ENCODE results near the gene PPP1R9B. TPM values are rescaled to one million over a fixed set of nuclear protein-coding genes. Genes with fewer than 3 reads are reported as not detected.

Gene PPP1R9B
- total and polyA plus RNA-seq, 2 of the 8 experiments (the other 6 are each of a cell fraction or from before 2014, with no cell fraction given), result 5.2 to 13.1 TPM

DNA sequence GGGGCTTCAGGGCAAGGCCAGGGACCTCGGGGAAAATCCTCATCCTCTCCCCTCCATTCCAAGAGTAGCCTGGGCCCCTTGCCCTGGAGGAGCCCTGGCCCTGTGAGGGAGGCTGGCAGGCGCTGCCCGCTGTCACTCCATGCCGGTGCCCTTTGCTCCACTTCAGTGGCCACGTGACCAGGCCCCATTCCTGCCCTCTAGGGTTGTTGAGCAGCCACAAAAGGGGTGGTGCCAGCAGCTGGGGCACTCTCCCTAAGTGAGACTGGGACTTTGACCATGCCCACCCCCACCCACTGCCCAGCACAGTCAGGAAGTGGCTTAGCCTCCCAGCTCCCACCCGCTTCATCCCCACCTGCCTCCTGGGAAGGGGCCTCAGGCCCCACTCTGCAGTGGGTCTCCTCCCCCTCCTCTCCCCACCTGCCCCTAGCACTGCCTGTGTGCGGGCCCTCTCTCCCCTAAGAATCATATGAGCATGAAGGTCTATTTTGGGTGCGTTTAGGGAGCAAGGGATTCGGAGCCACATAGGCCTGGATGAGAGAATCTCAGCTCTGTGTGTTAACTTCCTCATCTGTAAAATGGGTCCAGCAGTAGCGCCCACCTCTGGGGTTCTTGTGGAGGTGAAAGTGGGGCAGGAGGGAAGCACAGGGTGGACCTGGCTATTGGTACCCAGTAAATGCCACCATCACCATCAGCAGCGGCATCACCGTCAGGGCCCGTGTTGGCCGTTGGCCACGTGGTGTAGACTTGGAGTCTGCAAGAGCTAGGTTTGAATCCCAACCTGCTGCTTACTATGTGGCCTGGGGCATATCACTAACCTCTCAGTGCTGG, 48.1 kb downstream of the PPP1R9B start:
- H3K27ac ChIP-seq (ENCODE audit: low read depth, low read length), result no peak overlapping the region

More for the DNA sequence above, 48.1 kb downstream of the PPP1R9B start:
- Histone ChIP-seq H4K5ac (ENCODE audit: insufficient read length, low read depth, low read length) (no peak overlapping the region), H4K20me1 (replicated peaks in 1 of 2; ENCODE audit: control insufficient read depth in 1 of 2, insufficient read depth in 2 of 2, low read length in 2 of 2) (peaks cover 0 to 2% of the 10 kb centered on the region in 2 experiments), H3K56ac (replicated peaks; ENCODE audit: insufficient read length, low read depth, low read length) (no peak overlapping the region), H3K23me2 (ENCODE audit: low read depth, low read length) (0 out of 2 replicates have a peak, but pooled peaks cover 5% of the 10 kb centered on the region), H2AFZ (ENCODE audit: low read length) (no peak overlapping the region), H2BK15ac (ENCODE audit: low read length) (no peak overlapping the region), H3K9me3 (ENCODE audit: insufficient read depth in 2 of 2, low read depth in 1 of 2, low read length in 1 of 2) (no peaks in the 10 kb centered on the region), H3K27me3 (replicated peaks in 1 of 4; ENCODE audit: control insufficient read depth in 3 of 4, extremely low read depth in 1 of 4, insufficient read depth in 3 of 4, low read length in 3 of 4) (no peaks in the 10 kb centered on the region; a peak in 1 of 7 replicates), H3K79me1 (ENCODE audit: low read depth, low read length) (peaks cover 3% of the 10 kb centered on the region), H2BK5ac (ENCODE audit: low read depth, low read length) (no peak overlapping the region), H3K23ac (ENCODE audit: insufficient read length) (no peak overlapping the region), H3K4me2 (ENCODE audit: insufficient read depth in 1 of 2, low read depth in 2 of 2, low read length in 2 of 2) (peak overlapping the region in 1 of 2 experiments; percentile 56; a peak in 1 of 4 replicates), H3K14ac (ENCODE audit: insufficient read length) (no peak overlapping the region), H2BK12ac (ENCODE audit: low read depth, low read length) (no peak overlapping the region), H3K79me2 (ENCODE audit: control insufficient read depth in 1 of 2, insufficient read depth in 2 of 2, low read length in 2 of 2) (no peaks in the 10 kb centered on the region), H3K4me3 (ENCODE audit: extremely low read depth in 1 of 4, insufficient read depth in 2 of 4, low read depth in 3 of 4, low read length in 4 of 4) (no peak overlapping the region), H2AK5ac (ENCODE audit: low read depth, low read length) (no peak overlapping the region), H3K4me1 (replicated peaks in 1 of 4; ENCODE audit: control insufficient read depth in 3 of 4, insufficient read depth in 4 of 4, low read length in 3 of 4) (peaks cover 0 to 19% (median 12%) of the 10 kb centered on the region in 4 experiments; a peak in 6 of 7 replicates), H4K8ac (ENCODE audit: extremely low read depth, insufficient read depth, low read length) (no peak overlapping the region), H3K9ac (replicated peaks in 1 of 4; ENCODE audit: extremely low read depth in 1 of 4, low read depth in 3 of 4, low read length in 3 of 4) (no peak overlapping the region), H3K4ac (replicated peaks; ENCODE audit: insufficient read length, low read depth, low read length) (no peak overlapping the region), H4K91ac (replicated peaks; ENCODE audit: insufficient read length, low read length) (no peak overlapping the region), H2BK20ac (ENCODE audit: low read length) (no peak overlapping the region), H3K36me3 (ENCODE audit: control insufficient read depth in 2 of 4, insufficient read depth in 4 of 4, low read length in 3 of 4) (peaks cover 0 to 9% (median 0%) of the 10 kb centered on the region in 4 experiments; a peak in 1 of 8 replicates), H3K18ac (ENCODE audit: extremely low read depth, low read length) (no peak overlapping the region), H2BK120ac (replicated peaks; ENCODE audit: low read depth, low read length) (no peak overlapping the region)
- CTCF ChIA-PET (ENCODE audit: partially characterized antibody), result interaction anchor here (0.9 to 15.7 kb wide), 9 partner anchors 9 to 194 kb away, joined by 3 to 412 read pairs (median 4); partner anchors contain the start of gene PDK2
- POLR2A ChIA-PET (ENCODE audit: partially characterized antibody), result interaction anchor here (0.8 kb wide), 1 partner anchor 15 kb away, joined by 3 read pairs; no protein-coding TSS in a partner anchor
- no peak for FAIRE-seq
- whole genome bisulfite sequencing, 2 experiments (ENCODE audit: extremely low coverage in 1 of 2, insufficient coverage in 1 of 2, insufficient read length in 1 of 2, insufficient replicate concordance in 2 of 2, low coverage in 1 of 2, low lambda C conversion rate in 2 of 2, missing lambda C conversion rate in 1 of 2), result 86% methylated on average over 15 of the region's 15 CpGs; no CpG with 5 or more reads in 1 of the 2 experiments
- DNase-seq (ENCODE audit: low read depth in 1 of 2, low spot score in 2 of 2), result no peak
- no peak for TF ChIP-seq TCF12 (IDR thresholded peaks at IDR 0.05; ENCODE audit: low read depth, low read length)
- no peak for TF ChIP-seq RNF2 (IDR thresholded peaks at IDR 0.05; ENCODE audit: borderline replicate concordance, low read depth, low read length, missing control alignments, poor library complexity, severe bottlenecking)
- TF ChIP-seq BRCA1 (IDR thresholded peaks at IDR 0.05; ENCODE audit: low read depth, low read length), result no peak
